ENCODE results near the gene ALDH1A2.

Gene ALDH1A2

GRCh38 chr15:57922776-57923175 lies 142.7 kb downstream of the ALDH1A2 start:
- no peaks in the 10 kb centered on the region for H3K9me3 ChIP-seq
- H3K27me3 ChIP-seq: peaks cover 32% of the 10 kb centered on the region
- H3K36me3 ChIP-seq: no peaks in the 10 kb centered on the region
- no peak overlapping the region for H3K4me3 ChIP-seq (ENCODE audit: low read depth in 1 of 2, low read length in 1 of 2)
- no peak overlapping the region for H3K27ac ChIP-seq
- H3K4me1 ChIP-seq (ENCODE audit: control insufficient read depth in 1 of 2, insufficient read depth in 1 of 2, low read depth in 1 of 2, low read length in 1 of 2): no peaks in the 10 kb centered on the region
- TF ChIP-seq CTCF (IDR thresholded peaks at IDR 0.05): no peak

- Histone ChIP-seq H3K9me3 (no peaks in the 10 kb centered on the region), H3K27me3 (peaks cover 23% of the 10 kb centered on the region), H3K4me3 (ENCODE audit: low read depth in 1 of 2, low read length in 1 of 2) (no peak overlapping the region), H3K27ac (no peak overlapping the region), H3K4me1 (ENCODE audit: control insufficient read depth in 1 of 2, insufficient read depth in 1 of 2, low read depth in 1 of 2, low read length in 1 of 2) (no peaks in the 10 kb centered on the region), H3K36me3 (no peaks in the 10 kb centered on the region)
- no peak for TF ChIP-seq CTCF (IDR thresholded peaks at IDR 0.05)
Observed at GRCh38 chr15:57921371-57921770, 144.1 kb downstream of the ALDH1A2 start.

DNA sequence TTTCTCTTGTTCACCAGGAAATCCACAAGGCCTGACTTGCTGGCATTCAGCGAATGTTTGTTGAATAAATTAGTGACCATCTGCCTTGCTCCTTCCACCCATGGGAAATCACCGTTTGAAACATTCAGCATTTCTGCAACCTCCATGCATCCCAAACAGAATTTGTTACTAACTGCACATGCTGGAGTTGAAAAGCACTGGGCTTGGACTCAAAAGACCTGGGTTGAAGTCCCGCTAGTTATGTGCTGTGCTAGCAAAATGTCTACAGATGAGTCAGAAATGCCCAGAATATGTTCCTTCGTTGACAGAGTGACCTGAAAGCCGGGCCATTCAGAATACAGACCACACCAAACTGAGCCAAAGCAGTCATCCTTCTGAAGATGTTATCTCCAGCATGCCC lies 144.6 kb downstream of the ALDH1A2 start:
- Histone ChIP-seq H3K4me3 (ENCODE audit: low read depth in 1 of 2, low read length in 1 of 2) (no peak overlapping the region), H3K9me3 (no peaks in the 10 kb centered on the region), H3K4me1 (ENCODE audit: control insufficient read depth in 1 of 2, insufficient read depth in 1 of 2, low read depth in 1 of 2, low read length in 1 of 2) (no peaks in the 10 kb centered on the region), H3K27ac (no peak overlapping the region), H3K36me3 (no peaks in the 10 kb centered on the region), H3K27me3 (peaks cover 23% of the 10 kb centered on the region)
- TF ChIP-seq CTCF (IDR thresholded peaks at IDR 0.05): no peak

GRCh38 chr15:57919754-57920153 lies 145.8 kb downstream of the ALDH1A2 start:
- no peaks in the 10 kb centered on the region for H3K9me3 ChIP-seq
- H3K27me3 ChIP-seq: peaks cover 23% of the 10 kb centered on the region
- H3K4me1 ChIP-seq (ENCODE audit: control insufficient read depth in 1 of 2, insufficient read depth in 1 of 2, low read depth in 1 of 2, low read length in 1 of 2): no peaks in the 10 kb centered on the region
- TF ChIP-seq CTCF (IDR thresholded peaks at IDR 0.05): no peak
- no peaks in the 10 kb centered on the region for H3K36me3 ChIP-seq
- H3K27ac ChIP-seq: no peak overlapping the region
- no peak overlapping the region for H3K4me3 ChIP-seq (ENCODE audit: low read depth in 1 of 2, low read length in 1 of 2)

DNA sequence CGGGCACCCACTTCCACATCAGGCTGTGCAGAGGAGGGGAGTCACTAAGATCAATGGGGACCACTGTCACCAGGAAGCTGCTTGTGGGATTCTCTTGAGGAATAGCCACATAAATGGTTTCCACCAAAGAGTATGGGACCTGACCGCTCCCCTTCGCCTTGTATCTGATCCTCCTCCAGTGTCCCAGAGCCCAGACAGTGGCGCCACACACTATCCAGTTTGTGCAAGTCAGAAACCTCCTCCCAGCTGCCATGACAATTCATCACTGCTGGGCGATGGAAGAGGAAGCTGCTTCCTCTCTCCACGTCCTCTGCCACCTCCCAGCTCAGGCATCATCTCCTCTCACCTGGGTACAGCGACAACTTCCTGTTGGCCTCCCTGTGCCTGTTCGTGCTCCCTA lies 147.5 kb downstream of the ALDH1A2 start:
- no peak for TF ChIP-seq CTCF (IDR thresholded peaks at IDR 0.05)
- Histone ChIP-seq H3K27ac (no peak overlapping the region), H3K4me3 (ENCODE audit: low read depth in 1 of 2, low read length in 1 of 2) (no peak overlapping the region), H3K9me3 (no peaks in the 10 kb centered on the region), H3K27me3 (peaks cover 32% of the 10 kb centered on the region), H3K36me3 (no peaks in the 10 kb centered on the region), H3K4me1 (ENCODE audit: control insufficient read depth in 1 of 2, insufficient read depth in 1 of 2, low read depth in 1 of 2, low read length in 1 of 2) (no peaks in the 10 kb centered on the region)

- no peak overlapping the region for H3K27ac ChIP-seq
- peaks cover 25% of the 10 kb centered on the region for H3K27me3 ChIP-seq
- no peaks in the 10 kb centered on the region for H3K4me1 ChIP-seq (ENCODE audit: control insufficient read depth in 1 of 2, insufficient read depth in 1 of 2, low read depth in 1 of 2, low read length in 1 of 2)
- H3K9me3 ChIP-seq: no peaks in the 10 kb centered on the region
- no peak for TF ChIP-seq CTCF (IDR thresholded peaks at IDR 0.05)
- H3K4me3 ChIP-seq (ENCODE audit: low read depth in 1 of 2, low read length in 1 of 2): no peak overlapping the region
- no peaks in the 10 kb centered on the region for H3K36me3 ChIP-seq
Observed at GRCh38 chr15:57916695-57917094, 148.8 kb downstream of the ALDH1A2 start.

All from neutrophil (primary cell).